ENCODE data around the gene RUNX2. TPM values are rescaled to one million over a fixed set of nuclear protein-coding genes. Genes with fewer than 3 reads are reported as not detected.
A peak's percentile ranks its signal among the peaks of the same experiment; 100 is the strongest.

The RUNX2 gene
- total and polyA plus RNA-seq, 9 of the 15 experiments (the other 6 are each of a cell fraction or from before 2014, with no cell fraction given) = 0.29 to 1.00 (median 0.43) TPM

- no peak for TF ChIP-seq EP300 (IDR thresholded peaks at IDR 0.05; ENCODE audit: low read length)
- peak in 1 of 2 experiments; percentile 46; a peak in 2 of 4 replicates for TF ChIP-seq TRIM24 (IDR thresholded peaks at IDR 0.05)
- no peak for TF ChIP-seq FOXO4 (CRISPR knock-in tag; IDR thresholded peaks at IDR 0.05)
- TF ChIP-seq FOS (IDR thresholded peaks at IDR 0.05; ENCODE audit: extremely low read depth, insufficient read length) = no peak
- TF ChIP-seq CBX2 (IDR thresholded peaks at IDR 0.05; ENCODE audit: insufficient read depth, low read length, poor library complexity, severe bottlenecking) = no peak
- TF ChIP-seq HNRNPH1 (optimal IDR thresholded peaks at IDR 0.05; ENCODE audit: low read depth, low read length) = no peak
- TF ChIP-seq ZBTB11 (CRISPR knock-in tag; IDR thresholded peaks at IDR 0.05) = peak in 2 of 3 experiments; percentile 20 to 94; a peak in 3 of 6 replicates
- no peak for TF ChIP-seq HSF4 (CRISPR knock-in tag; IDR thresholded peaks at IDR 0.05; ENCODE audit: borderline replicate concordance)
- no peak for TF ChIP-seq PHB (CRISPR knock-in tag; IDR thresholded peaks at IDR 0.05)
- TF ChIP-seq MEF2A (IDR thresholded peaks at IDR 0.05; ENCODE audit: control insufficient read depth, low read depth, low read length) = 0 out of 2 replicates have a peak, but pooled peaks have one; percentile 5
- TF ChIP-seq E2F8 (IDR thresholded peaks at IDR 0.05; ENCODE audit: low read depth, partially characterized antibody) = no peak
- no peak for TF ChIP-seq MTF1 (CRISPR knock-in tag; IDR thresholded peaks at IDR 0.05; ENCODE audit: borderline replicate concordance)
- no peak for TF ChIP-seq HNRNPUL1 (IDR thresholded peaks at IDR 0.05; ENCODE audit: low read length)
Observed at GRCh38 chr6:45377554-45378333, 49.6 kb downstream of the RUNX2 start, which contains the start of gene SUPT3H (continued).

Measured in K562 (cell line).